DMS153 treated with DMSO at 0.1 percent for 48 hours (cell line): ENCODE results near the gene TMEM223.
"Not testable (repeated sequence)": the region's sequence is repeated elsewhere in the genome, so short reads cannot be mapped to it uniquely, and the experiment has no call there.

Experiments used
- DNase-seq: peaks from one replicate; lab custom pipeline; 2025; ENCODE audit not compliant: unreplicated experiment; lab: John Stamatoyannopoulos, UW

TMEM223 gene, protein sequence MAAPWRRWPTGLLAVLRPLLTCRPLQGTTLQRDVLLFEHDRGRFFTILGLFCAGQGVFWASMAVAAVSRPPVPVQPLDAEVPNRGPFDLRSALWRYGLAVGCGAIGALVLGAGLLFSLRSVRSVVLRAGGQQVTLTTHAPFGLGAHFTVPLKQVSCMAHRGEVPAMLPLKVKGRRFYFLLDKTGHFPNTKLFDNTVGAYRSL

DNA sequence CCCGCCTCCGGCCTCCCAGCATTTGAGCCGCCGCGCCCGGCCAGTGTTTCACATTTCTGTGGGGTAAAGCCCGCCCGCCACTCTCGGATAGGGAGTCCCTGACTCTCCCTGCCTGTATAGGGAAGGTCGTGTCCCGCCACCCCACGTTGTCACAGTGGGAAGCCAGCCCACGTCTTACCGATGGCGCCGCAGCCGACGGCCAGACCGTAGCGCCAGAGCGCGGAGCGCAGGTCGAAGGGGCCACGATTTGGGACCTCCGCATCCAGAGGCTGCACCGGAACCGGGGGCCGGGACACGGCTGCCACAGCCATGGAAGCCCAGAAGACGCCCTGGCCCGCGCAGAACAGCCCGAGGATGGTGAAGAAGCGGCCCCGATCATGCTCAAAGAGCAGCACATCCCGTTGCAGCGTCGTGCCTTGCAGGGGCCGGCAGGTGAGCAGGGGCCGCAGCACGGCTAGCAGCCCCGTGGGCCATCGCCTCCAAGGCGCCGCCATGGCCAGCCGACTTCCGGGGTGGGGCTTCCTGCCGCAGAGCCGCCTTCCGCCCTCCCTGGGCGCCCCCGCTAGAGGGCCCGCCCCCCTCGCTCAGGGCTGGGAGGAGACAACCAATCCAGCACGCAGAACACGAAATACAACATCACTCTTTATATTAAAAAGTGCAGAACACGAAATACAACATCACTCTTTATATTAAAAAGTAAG is at the start of gene TMEM223:
TMEM223 (minus strand) TSS at position 506 of the 701 bp plus-strand sequence; CDS start at position 494, 12 bp downstream.
- DNase-seq = peak; percentile 43

DNA sequence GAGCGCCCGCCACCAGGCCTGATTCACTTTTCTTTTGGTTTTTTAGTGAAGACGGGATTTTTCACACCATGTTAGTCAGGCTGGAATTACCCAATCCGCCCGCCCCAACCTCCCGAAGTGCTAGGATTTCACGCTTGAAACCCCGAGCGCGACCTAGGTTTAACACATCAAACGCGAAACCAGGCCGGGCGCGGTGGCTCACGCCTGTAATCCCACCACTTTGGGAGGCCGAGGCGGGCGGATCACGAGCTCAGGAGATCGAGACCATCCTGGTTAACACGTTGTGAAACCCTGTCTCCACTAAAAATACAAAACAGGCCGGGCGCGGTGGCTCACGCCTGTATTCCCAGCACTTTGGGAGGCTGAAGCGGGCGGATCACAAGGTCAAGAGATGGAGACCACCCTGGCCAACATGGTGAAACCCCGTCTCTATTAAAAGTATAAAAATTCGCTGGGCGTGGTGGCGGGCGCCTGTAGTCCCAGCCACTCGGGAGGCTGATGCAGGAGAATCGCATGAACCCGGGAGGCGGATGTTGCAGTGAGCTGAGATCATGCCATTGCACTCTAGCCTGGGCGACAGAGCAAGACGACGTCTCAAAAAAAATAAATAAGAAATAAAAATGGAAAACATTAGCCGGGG is 49.0 kb upstream of the TMEM223 start:
- not testable (repeated sequence) for DNase-seq

DNA sequence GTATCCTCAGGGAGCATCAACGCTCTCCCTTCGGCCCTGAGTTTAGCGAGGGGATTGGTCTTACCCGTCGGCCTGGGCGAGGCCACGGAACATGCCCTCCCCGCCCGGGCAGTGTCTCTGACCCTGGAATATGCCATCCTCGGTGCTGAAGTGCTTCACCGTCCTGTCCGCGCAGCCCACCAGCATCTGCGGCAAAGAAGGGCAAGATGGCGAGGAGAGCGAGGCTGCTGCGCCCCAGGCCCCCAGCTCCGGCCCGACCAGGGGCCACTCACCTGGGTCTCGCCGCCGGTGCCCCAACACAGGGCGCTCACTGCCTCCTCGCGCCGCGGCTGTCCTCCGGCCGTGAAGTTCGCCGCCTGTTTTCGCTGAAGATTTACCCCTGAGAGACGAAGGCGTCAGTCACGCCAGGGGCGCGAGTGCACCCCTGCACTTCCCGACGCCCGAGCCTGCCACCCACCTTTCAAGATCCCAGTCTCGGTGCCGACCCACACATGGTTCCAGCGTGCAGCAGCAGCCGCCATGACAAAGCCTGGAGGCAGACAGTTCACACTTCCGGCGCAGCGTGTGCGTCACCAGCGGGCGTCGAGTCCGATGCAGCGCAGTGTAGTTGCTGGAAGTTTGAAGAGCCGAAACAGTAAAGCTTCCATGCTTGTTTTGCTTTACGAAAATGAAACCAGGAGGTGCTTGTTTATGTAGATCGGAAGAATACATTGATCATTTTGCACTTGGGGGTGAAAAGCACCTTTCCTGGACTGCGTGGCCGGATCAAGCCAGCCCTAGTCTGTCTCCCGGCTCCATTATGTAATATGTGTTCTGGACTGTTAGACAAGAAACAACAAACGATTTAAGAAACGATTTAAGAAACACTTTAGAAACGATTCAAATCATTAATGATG is 47.5 kb upstream of the TMEM223 start, which contains the start of gene WDR74:
WDR74 (minus strand) TSS at position 541 of the 896 bp plus-strand sequence; CDS start at position 521, 20 bp downstream.
- DNase-seq = peak; percentile 86

DNA sequence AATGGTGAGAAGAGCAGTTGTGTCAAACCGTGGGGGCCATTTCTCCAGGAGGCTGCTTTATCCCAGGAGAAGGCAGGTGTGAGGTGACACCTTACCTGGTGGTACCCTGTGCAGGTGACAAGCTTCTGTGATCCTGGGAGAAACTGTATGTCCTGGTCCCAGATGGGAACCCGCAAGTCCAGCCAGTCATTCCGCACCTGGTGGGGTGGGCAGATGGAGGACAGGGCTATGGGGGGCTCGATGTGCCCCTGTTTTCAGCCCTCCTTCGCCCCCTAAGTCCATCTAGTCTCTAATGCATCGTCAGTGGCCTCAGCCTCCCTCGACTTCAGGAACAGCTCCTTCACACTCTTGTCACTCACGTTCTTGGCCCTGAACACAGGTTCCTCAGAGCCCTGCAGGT is 43.5 kb upstream of the TMEM223 start:
- DNase-seq = no peak

DNA sequence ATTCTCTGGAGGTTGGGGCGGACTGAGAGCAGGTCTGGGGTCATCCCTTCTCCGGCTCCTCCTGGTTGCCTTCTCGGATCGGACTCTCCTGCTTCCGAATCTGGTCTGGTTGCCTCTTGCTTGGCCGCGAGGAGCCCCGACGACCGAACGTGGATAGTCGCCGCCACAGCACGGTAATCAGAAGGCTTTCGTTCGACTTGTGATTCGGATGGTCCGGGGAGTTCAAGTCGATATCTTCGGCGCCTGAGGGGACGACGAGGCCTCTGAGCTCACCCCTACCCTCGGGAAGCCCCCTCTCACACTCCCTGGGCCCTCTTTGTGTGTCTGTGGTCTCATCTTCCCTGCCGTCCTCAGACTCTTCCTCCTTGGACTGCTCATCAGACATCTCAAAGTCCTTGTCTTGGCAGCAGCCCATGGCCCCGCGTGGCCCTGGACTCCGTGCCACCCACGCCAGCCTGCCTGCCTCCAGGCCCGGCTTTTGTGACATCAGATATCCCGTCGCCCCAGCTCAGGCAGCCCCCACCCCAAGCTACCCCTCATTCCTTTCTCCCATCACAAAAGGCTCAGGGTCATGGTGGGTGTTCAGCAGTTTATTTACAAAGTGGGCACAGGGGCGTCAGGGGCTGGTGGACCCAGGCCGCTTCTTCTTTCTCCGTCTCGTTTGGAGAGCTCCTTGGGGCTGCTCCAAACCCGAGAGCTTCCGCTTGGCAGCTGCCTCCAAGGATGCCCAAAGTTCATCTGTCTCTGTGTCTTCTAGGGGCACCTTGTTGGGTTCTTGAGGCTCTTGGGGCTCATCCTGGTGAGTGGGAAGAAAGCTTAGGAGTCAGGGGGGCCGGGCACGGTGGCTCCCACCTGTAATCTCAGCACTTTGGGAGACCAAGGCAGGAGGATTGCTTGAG is 40.8 kb upstream of the TMEM223 start, which contains the start of gene TEX54:
TEX54 (minus strand) TSS at position 506 of the 899 bp plus-strand sequence.
- DNase-seq = no peak

DNA sequence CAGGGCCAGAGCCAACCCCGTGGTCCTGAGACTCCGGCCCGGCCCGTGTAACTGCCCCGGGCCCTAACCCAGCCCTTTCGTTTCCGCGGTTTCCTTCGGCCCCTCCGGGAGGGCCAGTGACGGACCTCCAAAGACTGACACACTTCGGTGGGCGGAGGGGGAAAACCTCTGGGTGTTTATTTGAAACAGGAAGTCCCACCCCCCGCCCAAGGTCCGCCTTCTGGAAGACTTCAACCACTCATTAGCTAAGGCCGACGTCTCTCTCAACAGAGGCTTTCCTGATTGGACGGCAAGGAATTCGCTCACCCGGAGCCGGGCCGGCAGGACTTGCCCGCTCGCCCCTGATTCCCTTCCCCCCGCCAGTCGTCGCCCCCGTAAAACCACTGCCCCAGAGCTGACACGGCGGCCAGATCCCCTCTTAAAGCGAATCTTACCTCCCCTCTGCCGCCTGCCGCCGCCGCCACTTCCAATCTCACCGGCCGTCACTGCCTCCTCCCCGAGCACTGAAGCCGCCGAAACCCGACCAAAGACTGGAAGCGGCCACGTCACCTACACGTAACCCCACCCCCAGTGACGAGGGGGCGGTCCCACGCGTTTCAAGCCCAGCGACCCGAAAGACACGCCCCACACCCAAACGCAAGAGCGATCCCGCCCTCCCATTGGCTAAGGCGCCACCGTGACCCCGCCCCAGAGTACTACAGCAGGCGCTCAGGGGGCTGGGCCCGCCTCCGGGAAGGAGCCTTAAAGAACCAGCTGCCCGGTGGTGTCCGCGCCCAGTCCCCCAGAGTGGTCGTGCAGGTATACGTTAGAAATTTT is 39.9 kb upstream of the TMEM223 start, which contains the start of gene STX5:
STX5 (minus strand) TSS at position 532 of the 816 bp plus-strand sequence. CDS start 808 bp downstream, outside the sequence.
- peak; percentile 92 for DNase-seq

DNA sequence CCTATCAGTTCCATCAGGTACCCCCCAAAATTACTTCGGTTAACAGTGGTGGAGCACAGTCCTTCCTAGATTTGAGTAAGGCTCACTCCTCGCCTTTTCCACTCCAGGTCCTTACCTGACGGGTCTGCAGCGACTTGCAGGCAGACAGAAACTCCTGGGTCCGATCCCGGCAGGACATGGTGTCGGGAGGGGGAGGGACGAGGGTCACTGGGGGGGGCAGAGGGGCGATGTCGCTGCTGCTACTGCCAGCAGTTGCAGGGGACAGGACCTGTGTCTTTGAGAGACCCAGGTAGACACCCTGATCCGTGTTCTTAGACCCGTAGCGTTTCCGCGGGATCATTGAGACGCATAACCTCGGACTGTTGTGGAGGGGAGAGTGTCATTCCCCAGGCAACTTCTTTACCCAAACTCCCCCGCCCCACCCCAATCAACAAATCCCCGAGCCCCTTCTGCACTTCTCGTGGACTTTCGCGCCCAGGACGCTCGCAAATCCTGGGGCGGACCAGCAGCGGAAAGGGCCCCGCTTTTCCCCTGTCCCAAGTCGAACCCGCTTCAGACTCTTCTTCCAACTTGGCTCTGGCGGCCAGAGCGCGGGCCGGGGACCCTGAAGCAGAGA is 39.2 kb upstream of the TMEM223 start:
- DNase-seq = no peak

DNA sequence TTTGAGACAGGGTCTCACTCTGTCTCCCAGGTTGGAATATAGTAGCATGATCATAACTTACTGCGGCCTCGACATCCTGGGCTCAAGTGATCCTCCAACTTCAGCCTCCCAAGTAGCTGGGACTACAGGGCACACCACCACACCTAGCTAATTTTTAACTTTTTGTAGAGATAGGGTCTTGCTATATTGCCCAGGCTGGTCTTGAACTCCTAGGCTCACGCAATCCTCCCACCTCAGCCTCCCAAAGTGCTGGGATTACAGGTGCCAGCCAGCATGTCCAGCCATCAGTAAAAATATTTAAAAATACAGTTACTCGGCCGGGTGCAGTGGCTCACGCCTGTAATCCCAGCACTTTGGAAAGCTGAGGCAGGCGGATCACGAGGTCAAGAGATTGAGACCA is 36.3 kb upstream of the TMEM223 start:
- DNase-seq = not testable (repeated sequence)

DNA sequence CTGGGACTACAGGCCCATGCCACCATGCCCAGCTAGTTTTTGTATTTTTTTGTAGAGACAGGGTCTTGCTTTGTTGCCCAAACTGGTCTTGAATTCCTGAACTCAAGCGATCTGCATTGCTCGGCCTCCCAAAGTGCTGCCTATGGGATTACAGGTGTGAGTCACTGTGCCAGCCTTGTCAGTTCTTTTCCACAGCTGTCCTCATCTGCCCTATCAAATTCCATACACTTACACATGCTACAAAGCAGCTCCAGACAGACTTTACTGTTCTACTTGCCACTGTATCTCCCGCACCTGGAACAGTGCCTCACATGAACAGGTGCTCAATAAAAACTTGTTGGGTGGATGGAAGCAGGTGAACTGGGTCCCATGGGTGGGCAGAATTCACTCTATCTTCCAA is 31.9 kb upstream of the TMEM223 start:
- DNase-seq = no peak

DNA sequence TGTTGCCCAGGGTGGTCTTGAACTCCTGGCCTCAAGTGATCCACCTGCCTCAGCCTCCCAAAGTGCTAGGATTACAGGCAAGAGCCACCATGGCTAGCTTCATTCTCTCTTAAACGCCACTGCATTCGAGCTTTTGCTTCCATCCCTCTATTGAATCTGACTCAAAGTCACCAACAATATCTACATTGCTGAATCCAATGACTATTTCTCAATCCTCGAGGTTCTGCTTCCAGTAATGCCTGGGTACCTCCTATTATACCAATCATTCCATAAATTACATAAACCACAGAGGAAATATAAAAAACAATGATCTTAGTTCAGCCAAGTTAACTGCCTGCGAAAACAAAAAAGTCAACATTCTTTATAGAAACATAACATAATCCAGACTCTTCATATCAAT is 25.3 kb upstream of the TMEM223 start:
- DNase-seq = no peak

DNA sequence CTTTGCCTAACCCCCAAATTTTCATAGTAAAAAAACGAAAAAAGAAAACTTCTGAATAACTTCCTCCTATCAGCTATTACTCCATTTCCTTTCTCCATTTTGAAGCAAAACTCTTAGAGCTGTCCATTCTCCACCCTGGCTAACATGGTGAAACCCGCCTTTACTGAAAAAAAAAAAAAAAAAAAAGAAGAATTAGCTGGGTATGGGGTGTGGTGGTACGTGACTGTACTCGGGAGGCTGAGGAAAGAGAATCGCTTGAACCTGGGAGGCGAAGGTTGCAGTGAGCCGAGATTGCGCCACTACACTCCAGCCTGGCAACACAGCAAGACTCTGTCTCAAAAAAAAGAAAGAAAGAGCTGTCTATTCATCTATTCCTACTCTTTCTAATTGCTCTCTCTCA is 24.8 kb upstream of the TMEM223 start:
- DNase-seq = no peak

DNA sequence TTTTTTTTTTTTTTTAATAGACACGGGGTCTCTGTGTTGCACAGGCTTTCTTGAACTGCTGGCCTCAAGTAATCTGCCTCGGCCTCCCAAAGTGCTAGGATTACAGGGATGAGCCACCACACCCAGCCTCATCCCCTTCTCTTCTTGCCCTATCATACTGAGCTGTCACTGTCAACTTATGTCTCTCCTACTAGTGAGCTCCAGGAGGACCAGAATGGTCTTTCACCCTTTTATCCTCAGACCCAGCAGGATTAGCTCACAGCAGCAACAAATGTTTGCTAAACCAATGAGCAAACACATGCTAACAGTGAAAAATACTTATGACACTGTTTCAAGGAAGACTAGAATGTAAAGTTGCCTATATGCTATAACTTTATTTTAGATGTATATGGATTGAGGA is 19.9 kb upstream of the TMEM223 start:
- no peak for DNase-seq

DNA sequence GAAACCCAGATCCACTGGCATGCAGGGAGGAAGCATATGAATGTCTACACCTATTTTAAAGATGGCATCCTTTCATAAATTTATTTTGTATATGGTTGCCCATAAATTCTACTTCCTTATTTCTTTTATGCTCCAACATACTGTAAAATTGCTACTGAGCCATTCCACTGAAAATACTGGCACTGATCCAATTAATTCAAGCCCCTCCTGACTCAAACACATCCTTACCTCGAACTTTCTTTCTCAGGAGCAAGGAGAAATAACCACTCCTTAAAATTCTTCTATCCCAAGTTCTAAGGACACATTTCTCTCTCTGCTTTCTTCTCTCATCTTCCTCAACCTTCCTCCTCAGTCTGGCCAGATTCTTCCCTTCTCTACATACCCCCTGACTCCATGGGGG is 18.9 kb upstream of the TMEM223 start:
- no peak for DNase-seq

DNA sequence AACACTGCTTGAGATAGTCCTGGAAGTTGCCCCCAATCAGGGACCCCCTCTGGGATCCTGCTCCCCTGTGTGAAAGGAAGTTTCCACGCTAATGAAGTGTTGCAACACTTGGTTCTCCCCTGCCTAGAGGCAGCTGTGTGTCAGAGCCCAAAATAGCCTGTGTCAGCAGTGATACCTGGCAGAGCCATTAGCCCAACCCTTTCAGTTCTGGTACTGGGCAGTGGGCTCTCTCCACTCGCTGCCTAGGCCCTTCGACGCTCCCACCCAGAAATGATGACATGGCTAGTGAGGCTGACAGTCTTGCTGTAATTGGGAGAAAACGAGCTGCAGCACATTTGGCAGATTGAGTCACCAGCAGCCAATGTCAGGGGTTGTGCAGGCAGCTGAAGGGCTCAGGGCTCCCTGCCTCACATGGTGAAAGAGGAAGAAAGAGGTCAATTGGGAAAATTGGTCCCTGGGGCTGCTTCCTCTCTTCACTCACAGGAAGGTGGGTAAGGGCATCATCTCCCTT is 14.9 kb upstream of the TMEM223 start:
- no peak for DNase-seq

DNA sequence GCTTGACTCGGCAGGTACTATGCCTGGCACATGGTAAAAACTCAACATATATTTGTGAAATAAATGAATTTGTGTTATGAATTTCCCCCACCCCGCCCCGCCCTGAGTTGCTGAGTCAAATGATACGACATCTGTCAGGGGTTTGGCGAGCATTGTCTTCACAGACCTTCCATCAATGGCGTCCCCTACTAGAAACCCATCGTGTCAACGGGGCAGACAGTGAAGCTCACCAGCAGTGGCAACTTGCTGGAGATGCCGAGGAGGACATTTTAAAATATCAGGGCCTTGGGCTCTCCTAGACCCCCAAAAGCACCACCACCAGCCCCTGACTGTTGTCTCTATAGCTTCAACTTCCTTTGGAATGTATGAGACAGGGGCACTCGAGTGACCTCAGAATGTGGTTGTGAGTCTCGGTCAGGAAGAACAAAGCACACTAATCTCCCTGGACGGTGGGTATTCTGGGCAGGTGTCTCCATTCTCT is 14.2 kb upstream of the TMEM223 start:
- no peak for DNase-seq

DNA sequence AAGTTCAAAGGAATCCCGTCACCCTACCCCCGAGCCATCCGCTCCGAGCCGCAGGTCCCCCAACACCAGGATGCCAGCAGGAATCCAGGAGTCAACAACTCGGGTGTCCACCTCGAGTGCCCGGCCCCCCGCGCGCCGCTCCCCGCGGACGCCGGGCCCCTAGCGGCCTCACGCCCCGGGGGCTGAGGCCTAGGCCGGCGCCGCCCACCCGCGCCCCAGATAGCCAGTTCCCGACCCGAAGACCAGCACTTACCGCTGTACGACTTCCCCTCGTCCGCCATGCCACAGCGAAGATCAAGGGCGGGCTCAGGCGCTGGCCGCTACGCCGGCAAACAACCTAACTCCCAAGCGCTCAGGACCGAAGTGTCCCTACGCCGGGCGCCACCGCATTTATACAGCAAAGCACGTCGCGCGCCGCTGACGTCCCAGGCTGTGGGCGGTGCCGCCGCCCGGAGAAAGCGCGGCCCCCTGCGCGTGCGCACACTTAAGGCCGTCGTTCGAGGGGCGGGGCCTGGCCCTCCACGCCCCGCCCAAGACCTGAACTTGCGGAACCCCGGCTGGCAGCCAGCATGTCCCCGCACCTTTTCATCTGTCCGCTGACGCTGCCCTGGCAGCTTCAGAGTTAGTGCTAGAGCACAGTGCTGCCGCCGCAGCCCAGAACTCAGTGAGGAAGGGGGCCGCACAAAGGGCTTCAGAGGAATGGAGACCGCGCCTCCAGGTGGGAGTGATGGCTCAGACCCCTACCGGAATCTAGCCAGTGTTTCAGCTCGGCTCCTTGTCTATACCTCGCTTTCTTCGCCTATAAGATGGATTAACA is 13.5 kb upstream of the TMEM223 start, which contains the start of gene NXF1:
NXF1 (minus strand) TSS at position 365 of the 817 bp plus-strand sequence; CDS start at position 281, 84 bp downstream.
- peak; percentile 96 for DNase-seq
